Measurements from ENCODE around the gene NSMCE4A. TPM values are rescaled to one million over a fixed set of nuclear protein-coding genes. Genes with fewer than 3 reads are reported as not detected.

Gene NSMCE4A
- total and polyA plus RNA-seq, 2 of the 4 experiments (the other 2 are of a cell fraction): 13.4 to 33.2 TPM

GRCh38 chr10:121914661-121915060, 60.4 kb downstream of the NSMCE4A start:
- BruUV-seq (replicated peaks): no TSS peak
- no peak overlapping the region for H3K18ac ChIP-seq (ENCODE audit: low read depth, low read length)
- in situ Hi-C loops (cut with MboI; ENCODE audit: low sequenced_read_pairs): no loop called here
- H2AK5ac ChIP-seq (ENCODE audit: low read depth, low read length): no peak overlapping the region
- no peak overlapping the region for H2BK5ac ChIP-seq (ENCODE audit: low read depth, low read length, poor library complexity, severe bottlenecking)
- H4K5ac ChIP-seq (ENCODE audit: low read depth, low read length): no peak overlapping the region
- dilution Hi-C loops (cut with HindIII; ENCODE audit: low sequenced_read_pairs, unreplicated experiment): no loop called here
- peaks cover 5 to 9% of the 10 kb centered on the region in 2 experiments; a peak in 2 of 4 replicates for H3K79me1 ChIP-seq (ENCODE audit: low read depth in 1 of 2, low read length in 2 of 2)
- no peaks in the 10 kb centered on the region for H3K9me1 ChIP-seq (ENCODE audit: insufficient read depth, low read length)
- H3K4me1 ChIP-seq (ENCODE audit: control insufficient read depth, insufficient read depth, low read length): peaks cover 2% of the 10 kb centered on the region; the same call in 1 of the 2 replicates
- H3K4me3 ChIP-seq (ENCODE audit: insufficient read depth, low read depth, low read length): no peak overlapping the region
- no peak overlapping the region for H2BK20ac ChIP-seq (ENCODE audit: low read depth, low read length)
- H2AFZ ChIP-seq (replicated peaks; ENCODE audit: low read length, poor library complexity): no peak overlapping the region
- H3K27ac ChIP-seq (ENCODE audit: insufficient read depth, low read length): no peak overlapping the region
- no peaks in the 10 kb centered on the region; the same call in 1 of the 2 replicates for H3K36me3 ChIP-seq (ENCODE audit: control insufficient read depth, insufficient read depth, low read length)
- no peaks in the 10 kb centered on the region for H4K20me1 ChIP-seq (ENCODE audit: insufficient read depth, low read length)
- no peak overlapping the region for H3K4me2 ChIP-seq (ENCODE audit: low read depth, low read length)
- no peak overlapping the region for H2AK9ac ChIP-seq (replicated peaks; ENCODE audit: low read depth, low read length, poor library complexity)
- 100% methylated on average over 4 of the region's 6 CpGs; no CpG with 5 or more reads in 1 of the 2 experiments for WGBS, 2 experiments (ENCODE audit: extremely low coverage in 2 of 2, insufficient read length in 1 of 2)
- intact Hi-C loops (cut with micrococcal nuclease): no loop called here
- no peaks in the 10 kb centered on the region for H3K9me3 ChIP-seq (ENCODE audit: control insufficient read depth, insufficient read depth, low read length)
- TF ChIP-seq RCOR1 (IDR thresholded peaks at IDR 0.05; ENCODE audit: insufficient replicate concordance, low read length) (no peak), CTCF (conservative IDR thresholded peaks at IDR 0.05; ENCODE audit: low read depth, low read length) (no peak), MXI1 (IDR thresholded peaks at IDR 0.05; ENCODE audit: borderline replicate concordance, low read depth, low read length) (no peak), USF2 (IDR thresholded peaks at IDR 0.05; ENCODE audit: low read depth, low read length) (no peak), BHLHE40 (IDR thresholded peaks at IDR 0.05; ENCODE audit: low read depth, low read length) (no peak), NFE2L2 (IDR thresholded peaks at IDR 0.05; ENCODE audit: low read depth, low read length) (no peak), ELK1 (IDR thresholded peaks at IDR 0.05; ENCODE audit: borderline replicate concordance, low read depth, low read length) (no peak), SMC3 (IDR thresholded peaks at IDR 0.05; ENCODE audit: low read depth, low read length) (no peak), RFX5 (IDR thresholded peaks at IDR 0.05; ENCODE audit: low read depth, low read length) (no peak), RAD21 (IDR thresholded peaks at IDR 0.05; ENCODE audit: low read length) (no peak), FOS (IDR thresholded peaks at IDR 0.05; ENCODE audit: low read depth, low read length) (no peak), MAZ (IDR thresholded peaks at IDR 0.05; ENCODE audit: borderline replicate concordance, low read depth, low read length) (no peak), CEBPB (IDR thresholded peaks at IDR 0.05; ENCODE audit: low read depth, low read length) (no peak), CHD1 (IDR thresholded peaks at IDR 0.05; ENCODE audit: low read depth, low read length) (no peak), POLR2A (IDR thresholded peaks at IDR 0.05; ENCODE audit: low read depth, low read length) (no peak), MAFK (IDR thresholded peaks at IDR 0.05; ENCODE audit: low read depth, low read length) (no peak)
- H3K27me3 ChIP-seq (ENCODE audit: control insufficient read depth, insufficient read depth, low read length): no peaks in the 10 kb centered on the region
- no peak overlapping the region for H4K8ac ChIP-seq (ENCODE audit: low read depth in 2 of 2, low read length in 2 of 2)
- H2BK120ac ChIP-seq (ENCODE audit: low read depth, low read length): no peak overlapping the region
- H3K56ac ChIP-seq (ENCODE audit: extremely low read depth, insufficient read depth, low read length): no peak overlapping the region
- no peak overlapping the region for H3K9ac ChIP-seq (ENCODE audit: low read depth, low read length)
- H2BK15ac ChIP-seq (ENCODE audit: low read depth, low read length): no peak overlapping the region
- no peak overlapping the region for H3K23ac ChIP-seq (ENCODE audit: low read depth, low read length)
- no peak overlapping the region for H3K4ac ChIP-seq (ENCODE audit: low read depth, low read length)
- ATAC-seq (ENCODE audit: low read depth) (no peak), DNase-seq (no peak)
- ChIA-PET CTCF (interaction anchor here (0.6 kb wide), 1 partner anchor 12 kb away, joined by 8 read pairs; no protein-coding TSS in a partner anchor), POLR2A (ENCODE audit: unreplicated experiment) (no interaction called here)
- H4K91ac ChIP-seq (ENCODE audit: insufficient read depth, low read depth, low read length): no peak overlapping the region
- H3K14ac ChIP-seq (replicated peaks; ENCODE audit: low read depth, low read length): no peak overlapping the region

Data from IMR-90 (cell line).